COLO829 (cell line): ENCODE data around the gene DPP3.
"Not testable (repeated sequence)": the region's sequence is repeated elsewhere in the genome, so short reads cannot be mapped to it uniquely, and the experiment has no call there.

ENCODE experiments used
- DNase-seq: peaks from one replicate; pipeline ENCODE4 v3.0.0; 2012; ENCODE audit warnings: low spot score

The DPP3 gene

DNA sequence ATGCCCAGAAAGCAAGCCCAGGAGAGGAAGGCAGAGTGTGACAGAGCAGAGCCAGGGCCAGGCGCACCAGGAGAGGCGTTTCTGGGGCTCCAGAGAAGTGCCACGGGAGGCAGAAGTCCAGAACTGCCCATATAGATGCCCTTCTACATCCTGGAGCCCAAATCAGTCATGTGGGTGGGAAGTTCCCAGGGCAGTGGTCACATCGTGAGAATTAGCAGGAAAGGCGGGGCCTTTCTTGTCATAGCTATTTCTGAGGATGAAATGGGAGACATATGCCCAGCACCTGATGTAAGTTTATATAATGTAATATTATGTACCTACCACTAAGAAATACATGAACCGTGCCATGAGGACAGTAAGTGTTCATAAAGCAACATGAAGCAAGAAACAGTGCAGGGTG is 52.5 kb downstream of the DPP3 start:
- no peak for DNase-seq

DNA sequence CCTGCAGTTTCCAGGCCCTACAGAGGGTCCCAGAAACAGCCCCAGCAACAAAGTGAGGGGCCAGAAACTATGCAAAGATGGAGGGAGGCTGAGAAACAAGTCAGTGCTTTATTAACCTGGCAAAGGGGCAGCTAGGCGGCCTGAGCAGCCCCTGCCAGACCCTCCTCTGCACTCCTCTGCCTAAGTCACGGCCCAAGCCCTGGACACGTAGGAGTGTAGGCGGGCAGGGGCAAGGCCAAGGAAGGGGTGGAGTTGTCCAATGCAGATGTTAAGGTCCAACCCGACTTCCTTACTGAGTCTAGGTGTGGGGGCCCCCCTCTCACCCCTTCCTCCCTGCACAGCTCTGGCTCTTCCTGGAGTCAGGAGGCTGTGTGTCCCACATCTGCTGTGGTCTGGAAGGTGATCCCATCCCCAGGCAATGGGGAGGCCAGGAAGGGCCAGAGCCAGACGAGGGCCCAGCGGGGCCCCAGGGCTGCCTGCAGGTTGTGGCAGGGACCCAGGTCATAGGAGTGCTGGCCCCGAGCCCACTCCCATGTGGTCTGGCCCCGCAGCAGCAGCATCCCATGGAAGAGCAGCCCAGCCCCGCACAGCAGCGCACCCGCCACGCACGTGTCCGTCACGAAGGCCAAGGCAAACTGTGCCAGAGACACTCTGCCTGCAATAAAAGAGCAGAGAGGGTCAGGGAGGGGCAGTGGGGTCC is 59.1 kb downstream of the DPP3 start:
- no peak for DNase-seq

DNA sequence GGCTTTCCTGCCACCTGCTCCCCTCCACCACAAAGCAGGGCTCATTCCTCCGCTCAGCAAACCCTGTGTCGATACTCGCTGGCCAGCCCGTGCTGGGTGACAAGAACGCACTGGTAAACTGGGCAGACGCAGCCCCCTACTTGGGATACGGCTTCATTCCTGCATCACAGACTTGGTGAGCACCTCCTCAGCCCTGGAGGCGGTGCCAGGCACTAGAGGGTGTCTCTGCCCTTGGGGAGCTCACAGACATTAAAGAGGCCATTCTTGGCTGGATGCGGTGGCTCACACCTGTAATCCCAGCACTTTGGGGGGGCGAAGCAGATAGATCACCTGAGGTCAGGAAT is 59.6 kb downstream of the DPP3 start:
- no peak for DNase-seq

DNA sequence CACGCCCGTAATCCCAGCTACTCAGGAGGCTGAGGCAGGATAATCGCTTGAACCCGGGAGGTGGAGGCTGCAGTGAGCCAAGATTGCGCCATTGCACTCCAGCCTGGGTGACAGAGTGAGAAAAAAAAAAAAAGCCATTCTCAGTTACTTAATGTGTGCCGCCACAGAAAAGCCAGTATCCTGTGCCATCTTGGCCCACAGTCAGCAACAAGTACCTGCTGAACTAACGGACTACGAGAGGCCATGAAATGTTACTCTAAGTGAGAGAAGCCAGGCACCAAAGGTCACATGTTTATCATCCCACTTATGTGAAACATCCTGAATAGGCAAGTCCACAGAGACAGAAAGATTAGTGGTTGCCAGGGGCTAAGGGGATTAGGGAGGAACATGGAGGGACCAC is 60.4 kb downstream of the DPP3 start:
- DNase-seq = not testable (repeated sequence)

DNA sequence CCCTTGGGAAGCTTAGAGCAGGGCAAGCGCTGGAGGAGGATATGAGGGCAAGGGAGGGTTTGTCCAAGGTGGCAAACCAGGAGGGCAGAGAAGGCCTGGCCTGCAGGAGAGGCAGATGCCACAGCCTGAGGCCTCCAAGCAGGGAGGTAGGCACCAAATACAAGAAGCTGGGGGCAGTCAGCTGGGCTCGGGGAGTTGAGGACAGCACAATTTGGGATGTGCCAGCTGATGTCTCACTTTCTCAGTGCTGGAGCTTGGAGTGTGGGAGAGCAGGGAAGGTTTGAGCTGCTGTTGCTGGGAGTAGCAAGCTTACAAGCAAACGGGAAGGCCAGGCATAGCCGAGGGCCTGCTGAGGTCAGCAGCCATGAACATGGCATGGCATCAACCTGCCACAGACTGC is 61.7 kb downstream of the DPP3 start:
- no peak for DNase-seq

DNA sequence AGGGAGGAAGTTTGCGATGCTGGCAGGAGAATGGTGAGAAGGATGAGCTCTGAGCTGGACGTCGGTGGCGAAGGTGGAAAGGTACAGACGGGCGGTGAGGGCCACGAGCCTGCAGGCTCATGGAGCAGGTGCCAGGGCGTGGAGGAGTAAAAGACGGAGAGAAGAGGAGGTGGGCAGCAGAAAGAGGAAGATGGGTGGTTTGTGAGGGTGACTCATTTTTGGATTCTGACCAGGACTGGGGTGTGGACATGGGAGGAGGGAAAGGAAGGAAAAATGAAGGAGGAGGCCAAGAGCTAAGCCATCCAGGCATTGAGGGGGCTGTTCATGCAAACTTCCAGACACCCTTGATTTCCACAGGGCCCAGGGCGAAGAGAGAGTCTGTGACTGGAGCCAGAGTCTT is 62.1 kb downstream of the DPP3 start:
- DNase-seq = no peak

DNA sequence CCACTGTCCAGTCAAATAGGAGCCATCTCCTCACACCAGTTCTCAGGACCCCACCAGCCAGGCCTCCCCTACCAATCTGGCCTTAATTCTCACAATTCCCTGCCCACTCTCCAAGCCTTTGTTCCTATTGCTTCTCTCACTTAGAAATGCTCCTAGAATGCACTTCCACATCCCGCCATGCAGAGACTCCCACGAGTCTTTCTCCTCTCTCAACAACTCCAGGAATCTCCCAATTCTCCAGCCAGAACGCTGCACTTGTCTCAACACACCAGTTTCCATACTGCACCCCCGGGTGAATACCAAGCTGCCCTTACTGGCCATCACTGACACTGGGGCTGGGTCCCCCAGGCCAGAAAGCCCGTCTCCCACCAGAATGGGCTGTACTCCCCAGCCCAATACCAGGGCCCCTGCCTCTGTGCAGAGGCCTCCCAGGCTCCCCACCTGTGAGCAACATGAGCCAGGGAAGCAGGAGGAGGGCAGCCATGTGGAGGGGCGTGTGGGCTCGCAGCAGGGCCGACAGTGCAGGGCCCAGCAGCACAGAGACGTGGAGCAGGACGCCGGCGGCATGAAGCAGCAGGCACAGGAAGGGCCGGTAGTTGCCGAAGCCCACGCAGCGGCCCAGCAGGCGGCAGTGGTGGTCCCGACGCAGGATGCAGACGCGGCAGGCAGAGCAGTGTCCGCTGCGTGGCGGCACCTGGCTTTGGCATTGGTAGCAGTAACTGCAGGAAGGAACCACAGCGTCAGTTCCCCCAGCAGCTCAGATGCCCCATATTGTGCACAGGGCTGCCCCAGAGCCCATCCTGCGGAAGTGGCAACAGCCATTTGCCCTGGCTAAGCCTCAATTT is 63.3 kb downstream of the DPP3 start:
- DNase-seq = no peak

DNA sequence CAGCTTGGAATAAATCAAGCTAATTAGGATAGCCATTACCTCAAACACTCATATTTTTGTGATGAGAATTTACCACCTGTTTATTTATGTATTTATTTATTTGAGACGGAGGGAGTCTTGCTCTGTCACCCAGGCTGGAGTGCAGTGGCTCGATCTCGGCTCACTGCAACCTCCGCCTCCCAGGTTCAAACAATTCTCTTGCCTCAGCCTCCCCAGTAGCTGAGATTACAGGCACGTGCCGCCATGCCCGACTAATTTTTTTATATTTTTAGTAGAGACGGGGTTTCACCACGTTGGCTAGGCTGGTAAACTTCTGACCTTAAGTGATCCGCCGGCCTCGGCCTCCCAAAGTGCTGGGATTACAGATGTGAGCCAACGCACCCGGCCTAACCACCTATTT is 64.7 kb downstream of the DPP3 start:
- DNase-seq = not testable (repeated sequence)

DNA sequence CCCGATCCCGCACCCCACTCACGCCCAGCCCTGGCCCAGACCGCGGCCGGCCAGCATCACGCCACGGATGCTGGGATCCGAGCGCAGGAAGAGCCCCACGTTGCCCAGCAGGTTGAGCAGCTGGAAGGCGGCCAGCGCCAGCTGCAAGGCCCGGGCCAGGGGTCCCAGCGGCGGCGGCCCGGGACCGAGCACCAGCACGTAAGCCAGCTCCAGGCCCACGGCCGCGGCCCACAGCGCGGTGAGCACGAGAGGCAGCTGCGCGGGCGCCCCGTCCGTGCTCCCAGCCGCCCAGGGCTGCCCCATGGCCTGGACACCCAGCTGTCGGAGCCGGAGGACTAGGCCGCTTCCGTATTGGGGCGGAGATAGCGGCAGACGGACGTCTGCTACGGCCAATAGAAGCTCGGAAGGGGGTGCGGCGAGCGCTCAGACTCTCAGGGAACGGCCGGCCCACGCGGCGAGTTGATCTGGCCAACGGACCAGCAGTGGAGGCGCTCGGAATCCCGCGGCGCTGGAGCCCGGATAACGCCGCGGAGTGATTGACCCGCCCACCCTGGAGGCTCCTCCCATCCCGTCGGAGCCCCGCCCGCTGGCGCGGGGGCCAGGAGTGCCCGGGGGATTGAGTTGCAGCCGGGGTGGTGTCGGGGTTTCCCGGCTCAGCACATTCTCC is 65.6 kb downstream of the DPP3 start, which contains the start of gene ZDHHC24:
Gene ZDHHC24 (minus strand): TSS at position 348 of the 667 bp plus-strand sequence. CDS start 45 bp downstream, at position 303.
- DNase-seq = peak; percentile 95

DNA sequence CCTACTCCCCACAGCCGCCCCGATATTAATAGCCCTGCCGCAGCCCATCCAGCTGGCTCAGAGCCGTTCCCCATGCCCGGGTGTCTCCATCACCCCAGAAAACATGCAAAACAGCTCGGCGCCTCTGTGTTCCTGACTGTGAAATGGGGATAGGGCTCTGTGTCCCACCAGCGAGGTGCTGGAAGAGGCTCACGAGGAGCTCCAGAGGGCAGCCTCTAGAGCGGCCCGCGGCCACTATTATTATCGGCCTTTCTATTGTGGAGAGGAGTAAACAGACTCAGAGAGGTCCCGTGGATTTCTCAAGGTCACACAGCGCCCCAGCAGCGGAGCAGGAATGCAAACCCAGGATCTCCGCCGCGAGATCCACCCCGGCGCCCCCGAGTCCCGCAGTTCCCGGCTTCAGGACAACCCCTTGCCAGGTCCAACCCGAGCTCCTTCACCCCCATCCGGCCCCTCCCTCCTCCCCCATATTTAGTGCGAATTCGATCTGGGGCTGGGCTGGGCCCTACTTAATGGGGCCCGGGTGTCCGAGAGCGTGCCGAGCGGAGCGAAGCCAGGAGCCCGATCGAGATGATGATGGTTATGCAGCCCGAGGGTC is 66.2 kb downstream of the DPP3 start, which contains the start of gene ACTN3:
Gene ACTN3 (plus strand): TSS at position 536 of the 598 bp plus-strand sequence. CDS start 35 bp downstream, at position 571.
- no peak for DNase-seq

DNA sequence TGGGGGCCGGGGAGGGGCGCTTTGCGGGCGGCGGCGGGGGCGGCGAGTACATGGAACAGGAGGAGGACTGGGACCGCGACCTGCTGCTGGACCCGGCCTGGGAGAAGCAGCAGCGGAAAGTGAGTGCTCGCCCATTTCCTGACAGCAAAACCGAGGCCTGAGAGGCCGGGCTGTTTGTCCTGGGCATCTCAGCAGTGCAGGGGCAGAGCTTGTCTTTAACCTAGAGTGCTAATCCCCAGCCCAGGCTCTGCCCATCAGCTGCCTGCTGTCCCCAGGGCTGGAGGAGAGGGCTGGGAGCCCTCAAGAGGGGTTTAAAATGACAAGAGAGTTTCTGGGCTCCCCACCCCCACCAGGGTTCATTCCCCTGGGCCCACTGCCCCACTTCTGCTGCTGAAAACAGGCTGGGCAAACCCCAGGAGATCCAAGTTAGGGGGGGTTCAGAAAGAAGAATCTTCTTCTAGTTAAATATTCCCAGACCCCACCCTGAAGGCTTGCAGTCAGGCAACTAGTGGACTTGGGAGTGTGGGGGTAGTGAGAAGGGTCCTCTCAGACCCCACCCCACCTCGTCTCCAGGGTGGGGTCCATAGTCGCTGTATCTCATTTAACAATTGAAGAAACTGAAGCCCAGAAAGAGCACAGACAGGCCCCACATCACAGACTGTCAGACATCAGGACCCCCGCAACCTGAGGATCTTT is 66.9 kb downstream of the DPP3 start:
- DNase-seq = no peak

DNA sequence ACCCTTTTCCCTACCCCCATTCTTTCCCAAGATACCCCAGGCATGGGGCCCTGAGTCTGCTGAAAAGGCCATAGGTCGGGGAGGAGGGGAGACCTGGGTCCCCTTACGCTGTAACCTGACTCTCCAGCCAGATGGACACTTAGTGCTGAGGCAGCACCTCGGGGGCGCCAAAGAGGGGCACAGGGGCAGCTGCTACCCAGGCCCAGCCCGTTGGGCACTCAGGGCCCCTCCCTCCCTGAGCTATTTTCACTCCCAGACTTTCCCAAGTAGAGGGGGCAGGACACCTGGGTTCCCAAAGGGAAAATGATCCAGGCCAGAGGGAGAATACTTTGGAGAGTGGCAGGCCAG is 67.4 kb downstream of the DPP3 start:
- no peak for DNase-seq

DNA sequence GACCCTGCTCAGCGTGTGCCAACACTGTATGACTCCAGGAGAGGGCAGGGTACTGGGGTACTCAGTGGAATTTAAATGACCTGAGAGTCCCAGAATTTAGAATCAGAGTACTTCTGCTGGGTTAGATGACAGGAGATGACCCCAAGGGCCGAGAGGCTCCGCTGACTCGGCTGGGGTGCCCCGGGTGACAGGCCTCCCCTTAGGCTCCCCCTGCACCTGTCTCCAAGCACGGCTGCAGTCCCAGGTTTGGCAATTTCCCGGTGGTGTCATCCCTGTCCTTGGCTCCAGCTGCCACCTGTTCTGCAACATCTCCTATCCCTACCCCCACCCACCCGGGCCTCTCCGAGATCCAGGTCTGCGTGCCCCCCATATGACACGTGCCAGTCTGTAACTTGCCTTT is 67.8 kb downstream of the DPP3 start:
- no peak for DNase-seq

DNA sequence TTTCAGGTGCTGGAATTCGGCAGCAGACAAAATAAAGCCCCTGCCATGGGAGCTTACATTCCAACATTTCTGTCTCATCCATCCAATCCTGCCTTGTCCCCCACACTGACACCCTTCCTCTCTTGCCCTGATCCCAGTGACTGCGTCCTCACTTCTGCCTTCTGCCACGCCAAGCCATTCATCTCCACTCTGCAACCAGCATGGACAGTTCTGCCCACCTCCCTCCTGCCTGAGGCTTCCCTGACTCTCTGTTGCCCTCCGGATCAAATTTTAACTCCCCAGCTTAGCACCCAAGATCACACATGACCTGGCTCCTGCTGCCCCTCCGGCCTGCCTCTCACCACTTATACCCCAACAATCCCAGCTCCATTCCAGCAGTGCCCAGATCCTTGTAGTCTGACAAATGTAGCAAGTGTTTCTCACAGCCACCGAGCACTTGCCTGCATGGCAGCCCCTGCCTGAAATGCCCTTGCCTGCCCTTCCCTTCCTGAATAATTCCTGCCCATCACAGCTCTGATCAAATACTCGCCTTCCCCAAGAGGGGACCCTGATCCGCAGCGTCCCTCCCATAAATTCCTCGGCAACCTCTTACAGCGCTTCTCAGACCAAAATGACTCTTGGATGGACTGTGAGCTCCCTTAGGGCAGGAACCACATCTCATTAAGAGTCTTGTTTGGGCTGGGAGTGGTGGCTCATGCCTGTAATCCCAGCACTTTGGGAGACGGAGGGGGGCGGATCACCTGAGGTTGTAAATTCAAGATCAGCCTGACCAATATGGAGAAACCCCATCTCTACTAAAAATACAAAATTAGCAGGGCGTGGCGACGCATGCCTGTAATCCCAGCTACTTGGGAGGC is 68.8 kb downstream of the DPP3 start:
- no peak for DNase-seq

DNA sequence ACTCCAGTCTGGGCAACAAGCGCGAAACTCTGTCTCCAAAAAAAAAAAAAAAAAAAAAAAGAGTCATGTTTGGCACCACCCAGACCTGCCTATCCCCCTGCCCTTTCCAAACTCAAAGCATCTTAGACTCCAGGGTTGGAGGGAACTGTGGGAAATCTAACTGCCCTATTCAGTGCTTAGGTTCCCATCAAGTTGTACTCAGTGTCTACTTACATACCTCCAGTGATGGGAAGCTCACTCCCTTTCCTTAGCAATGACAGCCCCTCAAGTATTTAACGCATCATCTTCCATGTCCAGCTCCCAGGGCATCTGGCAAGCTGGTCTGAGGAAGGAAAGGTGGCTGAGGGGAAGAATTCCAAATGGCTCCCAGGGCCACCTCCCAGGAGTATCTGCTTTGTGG is 69.5 kb downstream of the DPP3 start:
- DNase-seq = no peak

DNA sequence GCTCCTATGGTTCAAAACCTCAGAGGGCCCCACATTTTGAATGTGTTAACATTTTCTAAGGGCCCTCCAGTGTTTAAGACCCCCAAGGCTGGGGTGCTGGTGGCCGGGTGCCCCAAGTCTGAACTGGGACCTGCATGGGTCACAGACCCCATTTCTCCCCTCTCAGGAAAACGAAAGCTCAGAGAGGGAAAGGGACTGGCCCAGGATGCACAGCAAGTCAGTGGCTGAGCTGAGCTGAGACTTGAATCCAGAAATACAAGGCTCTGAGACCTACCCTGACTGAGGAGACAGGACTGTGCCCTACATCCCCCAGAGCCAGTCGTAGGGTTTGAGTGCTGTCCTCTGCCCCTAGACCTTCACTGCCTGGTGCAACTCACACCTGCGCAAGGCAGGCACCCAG is 70.7 kb downstream of the DPP3 start:
- DNase-seq = no peak

DNA sequence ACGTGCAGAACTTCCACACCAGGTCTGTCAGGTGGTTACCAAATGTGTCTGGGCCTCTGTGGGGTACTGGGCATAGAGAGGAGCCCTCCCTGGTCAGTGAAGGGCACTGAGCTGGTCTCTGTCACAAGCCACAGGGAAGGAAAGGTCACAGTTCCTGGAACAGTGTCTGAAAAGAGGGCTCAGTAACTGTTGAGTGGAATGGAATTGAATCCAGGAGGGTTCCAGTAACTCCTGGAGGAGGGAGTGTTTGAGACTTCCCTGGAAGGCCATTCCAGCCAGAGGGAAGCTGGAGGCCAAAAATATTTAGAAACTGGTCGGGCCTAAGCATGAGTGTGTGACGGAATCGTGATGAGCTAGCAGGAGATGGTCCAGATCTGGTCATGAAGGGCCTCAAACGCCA is 74.4 kb downstream of the DPP3 start:
- no peak for DNase-seq

DNA sequence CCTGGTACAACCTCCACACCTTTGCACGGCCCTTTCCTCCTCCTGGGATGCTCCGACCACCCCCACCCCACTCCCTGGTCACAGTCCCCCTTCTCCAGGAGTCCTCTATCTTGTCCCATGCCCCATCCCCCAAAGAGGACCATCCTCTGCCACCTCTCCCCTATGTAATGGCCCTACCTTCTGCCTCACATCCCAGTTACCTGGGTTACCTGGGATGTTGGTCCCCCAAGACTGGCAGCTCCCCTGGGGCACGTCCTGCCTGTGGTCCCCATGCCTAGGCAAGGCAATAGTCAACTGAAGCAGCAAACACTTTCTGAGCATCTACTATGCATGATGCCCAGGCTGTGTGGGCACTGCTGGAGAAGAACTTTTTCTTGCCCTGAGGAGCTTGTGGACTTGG is 75.2 kb downstream of the DPP3 start:
- DNase-seq = no peak

DNA sequence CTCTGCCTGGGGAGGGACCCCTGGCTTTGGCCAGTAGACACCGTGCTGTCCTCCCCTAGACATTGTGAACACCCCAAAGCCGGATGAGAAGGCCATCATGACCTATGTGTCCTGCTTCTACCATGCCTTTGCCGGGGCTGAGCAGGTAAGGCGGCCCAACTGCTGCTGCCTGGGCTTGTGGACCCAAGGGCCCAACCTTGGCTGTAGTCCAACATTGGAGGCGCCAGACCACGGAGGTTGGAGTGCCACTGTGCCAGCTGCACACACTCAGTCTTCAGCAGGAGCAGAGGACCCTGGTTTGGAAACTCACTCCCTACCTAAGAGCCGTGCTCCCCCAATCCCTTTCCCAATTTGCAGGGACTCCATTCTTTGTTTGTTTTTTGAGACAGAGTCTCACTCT is 75.9 kb downstream of the DPP3 start:
- no peak for DNase-seq

DNA sequence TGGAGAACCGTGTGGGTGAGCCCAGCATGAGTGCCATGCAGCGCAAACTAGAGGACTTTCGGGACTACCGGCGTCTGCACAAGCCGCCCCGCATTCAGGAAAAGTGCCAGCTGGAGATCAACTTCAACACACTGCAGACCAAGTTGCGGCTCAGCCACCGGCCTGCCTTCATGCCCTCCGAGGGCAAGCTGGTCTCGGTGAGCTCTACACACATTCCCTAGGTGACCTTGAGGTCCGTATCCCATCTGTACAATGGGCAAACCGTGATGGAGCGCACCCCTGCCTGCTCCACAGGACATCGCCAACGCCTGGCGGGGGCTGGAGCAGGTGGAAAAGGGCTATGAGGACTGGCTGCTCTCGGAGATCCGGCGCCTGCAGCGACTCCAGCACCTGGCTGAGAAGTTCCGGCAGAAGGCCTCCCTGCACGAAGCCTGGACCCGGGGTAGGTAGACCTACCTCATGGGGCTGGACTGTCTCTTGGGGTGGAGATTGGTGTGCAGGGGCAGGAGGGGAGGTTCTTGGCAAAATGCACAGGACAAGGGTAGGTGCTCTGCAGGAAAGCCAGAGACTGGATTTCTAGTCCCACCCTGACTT is 77.6 kb downstream of the DPP3 start:
- DNase-seq = no peak
